Epidermal melanocyte (primary cell): ENCODE measurements around the gene FES.
"Not testable (repeated sequence)": the region's sequence is repeated elsewhere in the genome, so short reads cannot be mapped to it uniquely, and the experiment has no call there.

Experiments used
- DNase-seq: peaks from one replicate; pipeline ENCODE4 v3.0.0; 2011; ENCODE audit warnings: low spot score; ENCODE audit not compliant: insufficient read length

The FES gene

DNA sequence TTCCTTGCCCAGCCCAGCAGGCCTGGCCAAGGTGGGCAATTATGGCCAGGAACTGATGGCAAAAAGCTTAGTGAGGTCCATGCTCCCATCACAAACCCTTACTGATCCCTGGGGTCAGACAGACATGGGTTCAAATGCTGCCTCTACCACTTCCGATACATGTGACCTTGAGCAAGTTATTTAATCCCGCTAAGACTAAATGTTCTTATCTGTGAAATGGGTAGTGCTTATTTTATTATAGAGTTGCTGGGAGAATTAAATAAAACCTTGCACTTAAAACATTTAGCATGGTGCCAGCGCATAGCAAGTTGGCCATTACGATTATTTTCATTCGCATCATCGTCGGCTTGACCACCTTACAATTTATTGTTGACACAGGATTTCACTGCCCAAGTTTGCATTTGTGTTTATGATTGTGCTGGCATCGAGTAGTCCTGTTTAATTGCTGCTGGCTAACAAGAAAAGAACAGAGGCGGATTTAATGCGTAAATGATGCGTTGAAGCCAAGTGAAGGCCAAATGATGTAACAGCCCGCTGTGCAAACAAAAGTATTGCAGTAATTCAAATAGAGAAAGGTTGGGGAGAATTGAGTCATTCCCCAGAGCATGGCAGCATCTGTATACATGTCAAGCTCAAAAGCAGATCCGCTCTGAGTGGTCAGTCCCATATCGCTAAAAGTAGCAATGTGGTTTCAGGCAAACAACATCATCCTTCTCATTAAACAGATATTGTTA is 23.2 kb upstream of the FES start:
- no peak for DNase-seq

DNA sequence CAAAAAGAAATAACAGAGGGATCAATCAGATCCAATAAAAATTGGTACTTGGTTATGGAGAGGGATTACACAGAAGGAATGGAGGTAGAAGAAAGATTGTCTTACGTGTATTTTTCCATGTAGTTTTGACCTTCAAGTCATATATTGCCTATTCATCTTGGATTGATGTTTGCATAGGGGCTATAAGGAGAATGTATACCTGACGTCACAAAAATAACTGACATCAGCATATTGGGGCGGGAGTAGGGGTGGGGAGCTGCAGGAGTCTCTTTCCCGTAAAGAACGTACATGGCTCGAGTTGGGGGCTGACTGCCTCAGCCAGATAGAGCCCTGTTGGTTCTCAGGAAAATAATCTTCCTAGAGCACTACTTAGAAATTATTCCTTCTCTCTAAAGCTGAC is 21.8 kb upstream of the FES start:
- DNase-seq = no peak

DNA sequence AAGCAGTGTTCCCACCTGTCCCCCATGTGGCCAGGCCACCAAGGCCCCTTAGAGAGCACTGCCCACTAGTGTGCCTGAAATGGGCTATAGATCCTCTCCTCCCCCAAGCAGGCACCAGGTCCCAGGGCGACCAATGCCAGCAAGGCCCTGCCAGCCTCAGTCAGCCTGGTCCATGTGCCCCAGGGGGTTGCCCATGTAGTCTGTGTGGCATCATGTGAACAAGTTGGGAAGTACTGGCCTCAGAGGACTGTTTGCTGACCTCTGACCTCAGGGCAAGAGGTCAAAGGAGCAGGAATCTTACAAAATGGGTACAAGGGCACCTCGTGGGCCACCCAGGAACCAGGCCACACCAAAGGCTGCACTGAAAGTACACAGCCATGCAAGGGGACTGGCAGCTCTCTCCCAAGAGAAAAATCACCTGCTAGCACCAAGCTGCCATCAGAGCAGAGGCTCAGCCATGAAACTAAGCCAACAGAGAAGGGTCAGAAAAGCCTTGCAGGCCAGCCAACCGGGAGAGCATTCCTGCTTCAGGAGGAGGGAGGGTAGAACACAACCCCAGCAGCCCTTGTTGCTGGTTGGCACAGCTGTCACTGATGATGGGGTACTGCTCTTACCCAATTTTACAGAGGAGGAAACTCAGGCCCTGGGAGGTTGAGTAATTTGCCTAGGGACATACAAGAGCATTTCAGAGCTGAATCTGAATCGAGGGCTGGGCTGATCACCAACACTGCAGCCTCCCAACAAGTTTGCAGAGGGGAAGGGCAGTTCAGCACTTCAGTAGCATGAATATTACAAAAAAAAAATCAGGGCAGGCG is 21.1 kb upstream of the FES start:
- DNase-seq = no peak

- no peak for DNase-seq
Measured at GRCh38 chr15:90863987-90864386, 20.3 kb upstream of the FES start.

GRCh38 chr15:90864507-90864906 is 19.8 kb upstream of the FES start:
- DNase-seq = no peak

- DNase-seq = no peak
Measured at GRCh38 chr15:90865702-90866101, 18.6 kb upstream of the FES start.

DNA sequence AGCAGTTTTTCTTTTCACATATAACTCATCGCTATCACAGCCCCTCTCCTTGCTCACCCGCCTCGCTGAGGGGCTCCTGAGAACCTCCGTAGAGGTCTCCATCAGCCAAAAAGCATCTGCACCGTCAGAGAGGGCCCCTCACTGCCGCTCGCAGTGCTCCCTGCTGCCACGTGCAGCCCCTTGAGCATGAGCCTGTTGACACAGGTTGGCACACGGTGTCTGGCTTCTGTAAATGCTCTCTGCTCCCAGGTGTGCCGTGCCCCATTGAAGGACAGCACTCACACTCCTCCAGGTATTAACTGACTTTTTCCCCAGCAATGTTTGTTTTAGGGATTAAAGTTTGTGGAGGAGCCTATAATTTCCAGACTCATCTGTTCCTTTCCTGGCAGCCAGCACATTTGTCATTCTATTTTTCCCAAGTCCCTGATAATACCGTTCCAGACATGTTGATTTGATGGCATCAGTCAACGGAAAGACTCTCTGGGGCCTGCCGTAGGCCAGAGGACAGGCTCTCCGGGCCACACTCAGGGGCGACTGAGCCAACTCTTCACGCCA is 18.1 kb upstream of the FES start:
- no peak for DNase-seq

DNA sequence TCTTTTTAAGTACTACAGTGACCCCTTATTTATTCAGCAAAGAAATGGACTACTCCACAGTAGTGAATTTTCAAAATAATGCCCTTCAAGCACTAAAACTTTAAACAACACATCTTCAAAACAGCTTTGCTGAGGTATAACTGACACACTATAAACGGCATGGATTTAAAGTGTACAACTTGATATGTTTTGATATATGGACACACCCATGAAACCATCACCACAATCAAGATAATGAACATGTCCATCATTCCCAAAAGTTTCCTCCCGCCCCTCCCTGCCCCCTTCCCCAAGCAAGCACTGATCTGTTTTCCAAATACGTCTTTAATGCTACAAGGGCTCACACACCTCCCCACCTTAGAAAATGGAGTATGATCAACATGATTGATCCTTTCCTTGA is 17.5 kb upstream of the FES start:
- DNase-seq = no peak

DNA sequence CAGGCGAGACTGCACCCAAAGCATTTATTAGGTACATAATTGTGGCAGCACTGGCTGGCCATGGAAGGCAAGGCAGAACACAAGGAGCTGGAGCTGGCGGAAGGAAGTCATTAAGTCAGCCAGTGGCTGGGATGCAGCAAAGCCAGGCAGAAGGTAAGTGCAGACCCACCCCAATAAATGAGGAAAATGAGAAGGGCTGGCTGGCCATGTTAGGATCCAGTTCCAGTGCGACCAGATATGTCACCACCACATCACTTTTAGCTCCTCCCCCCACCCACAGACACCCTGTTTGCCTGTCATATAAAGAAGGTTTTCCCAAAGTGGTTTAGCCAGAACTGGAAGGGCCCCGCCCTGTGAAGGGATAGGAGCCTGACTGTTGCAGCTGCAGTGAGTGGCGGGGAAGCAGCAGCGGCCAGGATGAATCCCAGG is 16.0 kb upstream of the FES start, which contains the start of gene FURIN:
Gene FURIN, plus strand, starts transcription at position 328 of the 429 bp plus-strand sequence. CDS start 7,153 bp downstream, outside the sequence.
- no peak for DNase-seq

DNA sequence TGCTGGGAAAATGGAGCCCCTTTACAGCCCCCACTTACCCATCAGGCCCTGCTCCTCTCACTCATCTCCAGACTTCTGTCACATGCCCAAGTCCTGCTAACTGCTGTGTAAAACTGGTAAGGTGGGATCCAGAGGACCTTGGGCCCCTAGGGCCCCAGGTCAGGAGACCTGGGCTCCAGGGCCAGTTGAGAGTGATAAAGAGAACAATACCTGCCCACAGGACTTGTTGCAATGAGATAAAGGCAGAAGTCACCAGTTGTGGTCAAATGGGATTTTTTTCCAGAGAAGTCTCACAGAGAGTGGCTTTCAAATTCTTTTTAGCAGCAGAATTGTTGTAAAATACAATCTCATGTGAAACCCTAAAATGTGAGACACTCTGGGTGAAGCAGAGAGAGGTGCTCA is 15.2 kb upstream of the FES start:
- no peak for DNase-seq

DNA sequence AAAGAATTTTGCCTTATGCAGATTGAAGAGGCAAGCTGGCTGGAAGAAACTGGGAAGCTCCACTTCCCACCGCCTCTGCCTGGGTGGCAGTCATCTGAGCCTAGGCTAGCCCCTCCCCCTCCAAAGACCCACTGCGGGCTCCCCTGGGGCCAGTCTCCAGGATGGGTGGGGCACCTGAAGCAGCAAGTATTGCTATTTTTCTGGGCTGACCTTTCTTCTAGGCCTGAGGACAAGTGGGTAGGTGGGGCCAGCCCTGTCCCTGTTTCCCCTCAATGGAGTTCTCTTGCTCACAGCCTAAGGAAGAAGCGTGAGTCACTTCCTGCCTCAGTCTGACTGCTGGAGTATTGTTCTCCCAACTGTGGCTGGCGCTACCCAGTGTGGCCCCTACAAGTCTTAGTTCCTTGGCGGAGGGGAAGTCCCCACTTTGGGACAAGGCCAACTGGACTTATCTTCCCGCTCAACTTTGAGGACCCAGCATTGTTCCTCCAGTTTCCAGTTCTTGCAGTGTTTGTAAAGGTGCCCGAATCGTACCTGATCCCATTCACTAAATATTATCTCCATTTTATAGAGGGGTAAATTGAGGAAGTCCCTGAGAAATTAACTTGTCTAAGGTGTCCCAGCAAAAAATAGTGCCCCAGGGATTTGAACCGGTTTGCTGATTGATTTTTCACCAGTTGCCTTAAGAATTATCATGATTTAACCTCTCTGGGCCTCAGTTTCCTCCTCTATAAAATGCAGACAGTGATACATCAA is 14.5 kb upstream of the FES start:
- no peak for DNase-seq

GRCh38 chr15:90870354-90871138 is 13.8 kb upstream of the FES start:
- DNase-seq = no peak

GRCh38 chr15:90871139-90871715 is 13.1 kb upstream of the FES start:
- DNase-seq = no peak

DNA sequence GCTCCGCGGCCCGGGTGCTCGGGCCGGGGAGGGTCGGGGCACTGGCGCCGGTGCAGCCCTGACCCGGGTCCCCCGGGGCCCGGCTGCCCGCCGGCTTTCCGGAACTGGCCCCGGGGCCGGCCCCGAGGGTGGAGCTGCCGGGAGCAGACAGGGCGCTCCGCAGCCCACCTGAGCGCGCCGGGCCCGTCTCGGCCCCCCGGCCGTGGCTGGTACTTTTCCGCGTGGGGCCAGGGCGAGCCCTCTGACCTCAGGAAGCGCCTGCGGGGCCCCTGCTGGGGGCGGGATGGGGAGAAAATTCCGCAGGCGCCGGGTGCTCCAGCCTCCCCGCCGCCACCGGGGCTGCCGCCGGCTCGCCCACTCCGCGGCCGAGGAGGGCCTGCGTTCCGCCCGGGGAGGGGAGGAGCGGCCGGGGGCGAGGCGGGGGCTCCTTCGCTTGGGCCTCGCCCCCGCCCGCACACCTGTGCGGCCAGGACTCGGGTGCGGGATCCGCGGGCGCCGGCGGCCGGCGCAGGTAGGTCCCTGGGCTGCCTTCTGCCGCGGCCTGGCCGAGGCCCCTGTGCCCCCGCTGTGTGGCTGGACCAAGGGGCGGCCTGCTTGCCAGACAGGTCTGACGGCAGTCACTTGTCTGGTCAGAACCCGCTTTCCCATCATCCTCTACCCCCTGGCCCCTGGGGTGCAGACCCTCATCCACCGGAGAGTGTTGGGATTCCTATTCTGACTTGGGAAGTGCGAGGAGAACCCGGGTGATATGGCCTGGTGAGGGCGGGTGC is 12.4 kb upstream of the FES start:
- no peak for DNase-seq

GRCh38 chr15:90872486-90873184 is 11.7 kb upstream of the FES start:
- no peak for DNase-seq

DNA sequence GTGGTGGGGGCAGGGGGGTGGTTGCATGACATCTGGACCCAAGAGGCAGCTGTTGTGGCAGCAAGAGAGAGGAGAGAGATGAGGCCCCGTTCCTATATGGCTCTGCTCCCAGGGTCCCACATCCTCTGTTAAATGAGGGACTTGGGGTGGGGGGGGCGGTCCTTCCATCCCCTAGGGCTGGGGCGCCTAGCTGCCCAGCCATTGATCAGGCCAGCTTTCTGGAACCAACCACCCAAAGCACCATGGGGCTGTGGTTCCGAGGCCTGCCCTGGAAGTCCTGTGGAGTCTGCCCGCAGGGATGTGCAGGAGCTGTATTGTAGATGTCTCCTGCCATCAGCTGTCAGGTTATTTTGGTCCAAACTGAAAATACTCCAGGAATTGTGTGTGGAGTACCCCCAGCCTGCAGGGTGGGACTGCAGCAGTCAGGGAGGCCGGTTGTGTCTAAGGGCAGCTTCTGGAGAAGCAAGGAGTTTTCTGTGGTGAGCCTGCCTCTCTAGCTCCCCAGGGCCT is 10.8 kb upstream of the FES start:
- DNase-seq = no peak

GRCh38 chr15:90873998-90874605 is 10.2 kb upstream of the FES start:
- no peak for DNase-seq

- not testable (repeated sequence) for DNase-seq
Measured at GRCh38 chr15:90874986-90875385, 9.3 kb upstream of the FES start.
